GM18498 (cell line): ENCODE data around the gene SREBF1.

Experiments
- ATAC-seq: cut with Tn5 transposase; IDR thresholded peaks from one replicate; pipeline ENCODE4 v1.9.1; 2021; ENCODE audit warnings: mild to moderate bottlenecking, moderate library complexity; ENCODE audit not compliant: unreplicated experiment

SREBF1 gene

GRCh38 chr17:17859909-17860765, 23.4 kb upstream of the SREBF1 start:
- no peak for ATAC-seq

GRCh38 chr17:17857496-17857895, 20.7 kb upstream of the SREBF1 start:
- no peak for ATAC-seq

- ATAC-seq, result no peak
Observed at GRCh38 chr17:17856386-17856785, 19.6 kb upstream of the SREBF1 start.

DNA sequence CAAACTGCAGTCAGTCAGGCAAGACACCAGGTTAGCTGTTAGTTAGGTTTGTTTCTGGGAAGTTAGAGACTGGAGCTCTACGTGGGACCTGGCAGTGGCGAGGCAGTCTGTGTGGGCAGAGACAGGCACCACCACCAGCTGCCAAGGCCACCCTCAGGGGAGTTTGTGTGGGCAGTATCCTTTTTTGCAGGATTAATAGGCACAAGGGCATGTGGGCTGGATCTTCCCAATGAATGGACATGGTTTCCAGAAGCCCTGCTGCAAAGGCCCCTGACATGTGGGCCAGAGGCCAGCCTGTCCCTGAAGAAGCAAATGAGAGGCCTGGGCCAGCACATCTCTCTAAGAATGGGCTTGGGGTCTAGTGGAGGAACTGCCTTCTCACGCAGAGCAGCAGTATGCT, 19.2 kb upstream of the SREBF1 start:
- ATAC-seq, result no peak

- no peak for ATAC-seq
Observed at GRCh38 chr17:17853811-17854447, 17.1 kb upstream of the SREBF1 start.

- ATAC-seq, result no peak
Observed at GRCh38 chr17:17852930-17853329, 16.1 kb upstream of the SREBF1 start.

GRCh38 chr17:17851103-17852002, 14.6 kb upstream of the SREBF1 start:
- no peak for ATAC-seq

- no peak for ATAC-seq
Observed at GRCh38 chr17:17849845-17850373, 13.1 kb upstream of the SREBF1 start.

DNA sequence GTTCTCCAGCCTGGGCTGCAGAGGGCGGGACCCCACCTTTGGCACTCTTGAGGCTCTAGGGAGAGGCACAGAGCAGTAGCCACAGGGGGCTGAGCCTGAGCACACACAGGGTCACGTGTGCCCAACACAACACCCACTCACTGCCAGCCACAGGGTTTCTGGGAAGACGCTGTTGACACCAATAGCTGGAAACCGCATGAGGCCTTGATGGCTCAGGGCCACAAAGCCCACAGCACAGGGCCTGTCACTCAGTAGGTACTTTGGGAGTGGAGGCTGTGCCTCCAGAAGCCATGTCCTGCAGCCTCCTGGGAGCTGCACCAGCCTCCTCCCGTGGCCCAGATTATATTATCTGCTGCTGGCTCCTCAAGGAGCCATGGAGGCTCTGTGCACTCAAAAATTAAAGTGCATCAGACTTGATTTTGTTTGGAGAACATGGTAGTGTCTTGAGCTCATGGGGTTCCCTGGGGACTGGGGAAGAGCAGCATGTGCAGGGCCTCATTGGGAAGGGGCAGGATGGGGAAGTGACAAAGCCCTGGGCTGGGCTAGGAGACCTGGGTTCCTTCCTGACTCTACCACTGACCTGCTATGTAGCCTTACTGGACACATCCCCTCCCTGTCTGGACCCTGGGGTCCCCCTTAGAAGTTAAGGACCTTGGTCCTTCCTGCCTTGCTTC, 12.5 kb upstream of the SREBF1 start:
- ATAC-seq, result peak; percentile 61

DNA sequence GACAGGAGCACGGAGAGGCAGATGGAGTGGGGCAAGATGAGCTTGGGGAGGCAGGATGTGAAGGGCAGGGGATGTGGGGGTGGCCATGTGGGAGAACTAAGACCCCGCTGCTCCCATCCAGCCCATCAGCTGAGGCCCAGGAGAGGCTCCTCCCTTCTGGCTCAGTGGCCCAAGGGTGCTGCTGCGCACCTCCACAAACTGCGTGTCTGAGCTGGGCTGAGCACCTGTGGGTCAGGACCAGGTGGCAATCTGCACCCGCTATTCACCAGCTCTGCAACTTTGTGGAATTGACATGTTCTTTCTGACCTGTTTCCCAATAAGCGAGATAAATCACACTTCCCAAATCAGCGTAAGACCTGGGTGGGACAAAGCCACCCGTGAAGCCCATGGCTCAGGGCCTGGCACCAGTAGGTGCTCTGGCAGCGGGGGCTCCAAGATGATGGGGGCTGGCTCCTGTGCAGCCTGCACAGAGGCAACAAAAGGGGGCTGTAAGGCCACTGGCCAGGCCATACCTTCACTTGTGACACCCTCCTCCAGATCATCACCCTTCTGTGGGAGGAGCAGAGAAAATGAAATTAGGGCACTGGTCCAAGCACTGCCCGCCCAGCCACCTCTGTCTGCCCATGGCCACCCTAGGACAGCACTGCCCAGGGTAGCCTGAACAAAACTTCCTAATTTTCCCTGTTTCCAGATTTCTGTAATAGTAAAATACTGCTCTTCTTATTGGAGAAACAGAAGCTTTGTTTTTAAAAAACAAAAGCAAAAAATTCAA, 11.7 kb upstream of the SREBF1 start:
- no peak for ATAC-seq

GRCh38 chr17:17847726-17848125, 10.9 kb upstream of the SREBF1 start:
- no peak for ATAC-seq

DNA sequence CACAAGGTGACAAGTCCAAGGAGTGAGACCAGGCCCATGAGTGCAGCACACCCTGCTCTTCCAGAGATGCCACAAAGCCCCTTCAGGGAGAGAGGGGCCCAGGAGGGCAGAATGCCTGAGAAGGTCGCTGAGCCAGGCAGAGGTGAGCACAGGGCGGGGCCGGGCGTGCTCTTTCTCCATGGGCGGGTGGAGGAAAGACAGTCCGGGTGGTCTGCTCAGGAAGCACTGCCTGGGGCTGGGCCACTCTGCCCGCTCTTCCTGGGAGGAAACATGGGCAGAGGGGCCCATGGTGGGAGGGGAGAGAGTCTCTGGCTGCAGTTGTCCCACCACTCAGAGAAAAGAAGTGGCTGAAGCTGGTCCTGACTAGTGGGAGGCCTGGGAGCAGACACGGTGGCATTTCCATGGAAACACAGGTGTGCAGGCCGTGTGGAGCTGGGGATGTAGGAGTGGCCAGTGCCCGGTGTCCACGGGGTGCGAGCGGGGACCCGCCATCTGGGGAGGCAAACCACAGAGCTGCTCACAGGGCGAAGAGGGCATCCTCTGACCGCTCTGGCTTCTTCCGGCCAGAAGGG, 10.4 kb upstream of the SREBF1 start:
- no peak for ATAC-seq

GRCh38 chr17:17846645-17847044, 9.9 kb upstream of the SREBF1 start:
- ATAC-seq, result no peak

DNA sequence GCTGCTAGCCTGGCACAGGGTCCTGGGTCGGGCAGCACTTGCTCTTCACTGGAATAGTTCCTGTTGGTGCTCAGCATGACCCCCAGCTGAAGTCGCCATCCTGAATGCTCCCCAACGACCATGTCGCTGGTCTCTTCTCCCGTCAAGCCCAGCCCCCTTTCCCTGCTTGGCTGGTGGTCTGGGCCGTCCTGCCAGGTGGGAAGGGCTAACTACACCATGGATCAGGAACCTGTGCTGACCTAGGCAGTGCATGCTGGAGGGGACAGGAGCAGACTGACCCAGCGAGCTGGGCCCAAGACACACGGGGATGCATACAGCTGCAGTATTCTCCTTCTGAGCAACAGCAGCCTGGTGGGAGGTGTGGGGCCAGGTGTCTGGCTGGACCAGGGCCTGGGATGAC, 9.2 kb upstream of the SREBF1 start:
- ATAC-seq, result no peak

DNA sequence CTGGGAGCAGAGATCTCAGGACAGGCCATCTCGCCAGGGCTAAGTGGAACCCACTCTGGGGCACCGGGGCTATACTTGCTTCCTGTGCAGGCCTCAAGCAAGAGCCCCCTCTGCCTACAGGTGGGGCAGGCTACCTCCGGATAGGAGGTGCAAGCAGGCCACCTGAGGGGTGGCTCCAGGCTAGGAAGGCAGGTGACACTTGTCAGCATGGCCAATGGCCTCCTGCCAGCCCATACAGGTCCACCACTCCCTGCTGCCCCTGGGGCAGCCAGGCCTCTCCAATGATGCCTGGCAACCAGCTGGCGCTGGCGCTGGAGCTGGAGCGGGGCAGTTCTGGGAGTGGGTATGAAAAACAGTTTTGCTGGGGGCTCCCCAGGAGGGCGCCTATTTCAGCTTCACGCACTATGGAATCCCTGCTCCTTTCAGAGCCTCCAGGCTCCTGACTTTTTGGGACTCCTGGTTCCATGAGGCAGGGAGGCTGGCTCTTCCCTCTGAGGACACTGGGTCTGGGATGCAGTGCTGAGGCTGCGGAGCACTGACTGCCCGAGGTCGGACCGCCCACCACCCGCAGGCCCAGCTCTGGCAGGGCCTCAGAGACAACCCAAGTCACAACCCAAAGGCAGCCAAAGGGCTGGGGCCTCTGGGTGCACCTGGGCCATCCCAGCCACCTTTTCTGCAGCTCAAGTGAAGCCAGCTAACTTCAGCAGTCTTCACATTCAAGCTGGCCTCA, 8.4 kb upstream of the SREBF1 start:
- ATAC-seq, result no peak

DNA sequence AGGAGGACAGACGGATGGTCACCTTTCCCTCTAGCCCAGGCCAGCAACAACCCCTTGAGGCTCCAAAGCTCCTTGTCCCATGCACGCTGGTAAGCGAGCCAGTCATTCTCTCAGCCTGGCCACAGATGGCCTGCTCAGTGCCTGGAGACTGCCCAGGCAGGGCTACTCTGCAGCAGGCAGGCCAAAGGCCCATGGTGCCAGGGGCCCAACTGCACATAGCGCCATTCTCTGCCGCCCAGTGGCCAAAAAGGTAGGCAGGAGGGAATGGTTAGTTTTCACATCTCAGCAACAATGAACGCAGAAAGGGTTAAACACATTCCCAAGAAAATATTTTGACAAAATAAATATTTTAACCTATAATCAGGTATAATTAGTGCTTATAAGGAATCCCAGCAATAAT, 7.7 kb upstream of the SREBF1 start:
- no peak for ATAC-seq

GRCh38 chr17:17844079-17844478, 7.3 kb upstream of the SREBF1 start:
- no peak for ATAC-seq

DNA sequence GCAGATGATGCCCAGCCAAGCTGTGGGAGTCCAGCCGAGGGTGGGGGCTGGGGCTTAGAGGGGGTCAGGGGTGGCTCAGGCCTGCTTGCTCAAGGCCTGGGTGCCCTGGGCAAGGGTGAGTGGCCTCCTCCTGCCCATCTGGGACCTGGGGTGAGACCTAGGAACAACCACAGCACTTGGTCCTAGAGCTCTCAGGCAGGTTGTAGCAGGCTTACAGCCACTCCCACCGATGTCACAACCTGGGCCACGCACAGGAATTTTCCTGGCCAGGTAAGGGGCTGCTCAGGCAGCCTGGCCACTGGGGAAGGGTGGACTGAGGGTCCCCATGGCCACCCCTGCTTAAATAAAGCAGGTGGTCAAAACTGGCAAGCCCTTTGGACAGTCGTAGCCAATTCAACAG, 6.3 kb upstream of the SREBF1 start:
- ATAC-seq, result no peak
